ENCODE measurements around the gene OR7A10. TPM values are rescaled to one million over a fixed set of nuclear protein-coding genes. Genes with fewer than 3 reads are reported as not detected.
"Not testable (repeated sequence)": the region's sequence is repeated elsewhere in the genome, so short reads cannot be mapped to it uniquely, and the experiment has no call there.

OR7A10 gene
- total and polyA plus RNA-seq, 7 donors = not detected

DNA sequence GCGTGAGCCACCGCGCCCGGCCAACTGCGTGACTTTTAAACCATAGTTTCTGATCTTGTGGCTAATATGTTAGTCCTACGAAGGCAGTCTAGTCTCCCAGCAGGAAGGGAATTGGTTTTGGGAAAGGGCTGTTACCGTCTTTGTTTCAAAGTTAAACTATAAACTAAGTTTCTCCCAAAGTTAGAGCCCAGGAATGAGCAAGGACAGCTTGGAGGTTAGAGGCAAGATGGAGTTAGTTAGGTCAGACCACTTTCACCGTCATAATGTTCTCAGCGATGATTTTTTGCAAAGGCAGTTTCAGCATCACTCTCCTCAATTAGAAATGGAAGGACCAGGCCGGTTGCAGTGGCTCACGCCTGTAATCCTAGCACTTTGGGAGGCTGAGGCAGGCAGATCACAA, 52.7 kb downstream of the OR7A10 start:
- H3K36me3 ChIP-seq = no peaks in the 10 kb centered on the region
- intact Hi-C loops (cut with DNase I) = no loop called here
- H3K27ac ChIP-seq = no peak overlapping the region
- no peak for TF ChIP-seq EP300 (IDR thresholded peaks at IDR 0.05)
- TF ChIP-seq, protein P1, sequence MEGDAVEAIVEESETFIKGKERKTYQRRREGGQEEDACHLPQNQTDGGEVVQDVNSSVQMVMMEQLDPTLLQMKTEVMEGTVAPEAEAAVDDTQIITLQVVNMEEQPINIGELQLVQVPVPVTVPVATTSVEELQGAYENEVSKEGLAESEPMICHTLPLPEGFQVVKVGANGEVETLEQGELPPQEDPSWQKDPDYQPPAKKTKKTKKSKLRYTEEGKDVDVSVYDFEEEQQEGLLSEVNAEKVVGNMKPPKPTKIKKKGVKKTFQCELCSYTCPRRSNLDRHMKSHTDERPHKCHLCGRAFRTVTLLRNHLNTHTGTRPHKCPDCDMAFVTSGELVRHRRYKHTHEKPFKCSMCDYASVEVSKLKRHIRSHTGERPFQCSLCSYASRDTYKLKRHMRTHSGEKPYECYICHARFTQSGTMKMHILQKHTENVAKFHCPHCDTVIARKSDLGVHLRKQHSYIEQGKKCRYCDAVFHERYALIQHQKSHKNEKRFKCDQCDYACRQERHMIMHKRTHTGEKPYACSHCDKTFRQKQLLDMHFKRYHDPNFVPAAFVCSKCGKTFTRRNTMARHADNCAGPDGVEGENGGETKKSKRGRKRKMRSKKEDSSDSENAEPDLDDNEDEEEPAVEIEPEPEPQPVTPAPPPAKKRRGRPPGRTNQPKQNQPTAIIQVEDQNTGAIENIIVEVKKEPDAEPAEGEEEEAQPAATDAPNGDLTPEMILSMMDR (IDR thresholded peaks at IDR 0.05) = no peak
- TF ChIP-seq POLR2AphosphoS5 (IDR thresholded peaks at IDR 0.05) = no peak
- no peak for TF ChIP-seq POLR2A (IDR thresholded peaks at IDR 0.05)
- H3K4me1 ChIP-seq = no peaks in the 10 kb centered on the region
- H3K9me3 ChIP-seq = peaks cover 0 to 7% (median 0%) of the 10 kb centered on the region in 4 donors
- no peaks in the 10 kb centered on the region for H3K27me3 ChIP-seq
- H3K4me3 ChIP-seq = no peak overlapping the region
- 90 to 95% methylated on average over 11 of the region's 11 CpGs for WGBS, 2 donors
- DNase-seq = no peak

DNA sequence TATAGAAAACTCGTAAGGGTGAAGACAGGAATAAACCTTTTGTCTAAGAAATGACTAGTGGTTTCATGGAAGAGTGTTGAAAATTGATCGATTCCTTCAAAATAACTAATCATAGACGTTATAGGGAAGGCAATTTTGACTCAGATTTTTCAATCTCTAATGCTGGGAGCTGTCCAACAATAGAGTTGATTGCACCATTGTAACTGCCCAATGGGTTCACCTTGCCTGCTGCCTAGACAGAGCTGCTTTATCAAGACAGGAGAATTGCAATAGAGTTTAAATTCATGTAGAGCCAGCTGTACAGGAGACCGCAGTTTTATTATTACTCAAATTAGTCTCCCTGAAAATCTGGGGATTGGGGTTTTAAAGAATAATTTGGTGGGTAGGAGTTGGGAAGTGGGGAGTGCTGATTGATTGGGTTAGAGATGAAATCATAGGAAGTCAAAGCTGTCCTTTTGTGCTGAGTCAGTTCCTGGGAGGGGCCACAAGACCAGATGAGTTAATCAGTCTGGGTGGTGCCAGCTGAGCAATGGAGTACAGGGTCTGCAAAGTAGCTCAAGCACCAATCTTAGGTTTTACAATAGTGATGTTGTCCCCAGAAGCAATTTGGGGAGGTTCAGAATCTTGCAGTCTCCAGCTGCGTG, 53.5 kb downstream of the OR7A10 start:
- TF ChIP-seq POLR2AphosphoS5 (IDR thresholded peaks at IDR 0.05) (no peak), POLR2A (IDR thresholded peaks at IDR 0.05) (no peak), EP300 (IDR thresholded peaks at IDR 0.05) (no peak)
- TF ChIP-seq, protein P1 (IDR thresholded peaks at IDR 0.05) = no peak
- no peak for DNase-seq
- Histone ChIP-seq H3K4me3 (no peak overlapping the region), H3K27me3 (no peaks in the 10 kb centered on the region), H3K9me3 (peaks cover 0 to 7% (median 0%) of the 10 kb centered on the region in 4 donors), H3K36me3 (no peaks in the 10 kb centered on the region), H3K27ac (no peak overlapping the region), H3K4me1 (no peaks in the 10 kb centered on the region)
- WGBS, 2 donors = 80 to 87% methylated on average over 5 of the region's 5 CpGs
- intact Hi-C loops (cut with DNase I) = no loop called here

DNA sequence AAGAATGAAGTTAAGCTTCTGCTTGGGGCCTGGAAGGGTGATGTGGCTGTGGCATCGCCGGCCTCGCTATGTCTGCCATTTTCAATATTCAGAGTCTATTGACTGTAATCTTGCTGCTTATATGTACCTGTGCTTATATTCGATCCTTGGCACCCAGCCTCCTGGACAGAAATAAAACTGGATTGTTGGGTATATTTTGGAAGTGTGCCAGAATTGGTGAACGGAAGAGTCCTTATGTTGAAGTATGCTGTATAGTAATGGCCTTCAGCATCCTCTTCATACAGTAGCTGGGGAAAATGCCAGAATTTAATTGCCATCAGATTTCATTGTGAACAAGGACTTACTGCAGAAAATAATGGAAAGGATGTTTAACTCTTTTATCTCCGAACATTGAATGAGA, 56.5 kb downstream of the OR7A10 start:
- H3K4me1 ChIP-seq; H3K27me3 ChIP-seq; H3K4me3 ChIP-seq; intact Hi-C loops (cut with DNase I); DNase-seq; H3K36me3 ChIP-seq; H3K9me3 ChIP-seq; H3K27ac ChIP-seq: not testable (repeated sequence)
- WGBS, 2 donors = 65 to 85% methylated on average over 6 of the region's 6 CpGs

Small RNA genes lying within 50 kb of the gene (small RNA-seq; reads per million reads assigned to genes)
- 0 reads per million in 3 donors for gene AC005255.1
- 0 reads per million in 3 donors for gene OR7A18P

Other genes with a start within 250 kb of the OR7A10 start
- not detected for gene ADGRE3, start 174.1 kb downstream of the OR7A10 start, total RNA-seq
- gene ADGRE3, start 174.1 kb downstream of the OR7A10 start, polyA plus RNA-seq = under 1 TPM in 1 of 3 donors, not detected in 2; 0.04 TPM
- 10 to 100 TPM; 27.2 to 55.4 (median 46.1) TPM for gene ZNF333, start 158.9 kb downstream of the OR7A10 start, total RNA-seq
- gene ZNF333, start 158.9 kb downstream of the OR7A10 start, polyA plus RNA-seq = 1 to 10 TPM; 1.8 to 8.6 (median 3.6) TPM
- gene ADGRE2, start 70.4 kb downstream of the OR7A10 start, total RNA-seq = 1 to 10 TPM in 2 of 4 donors, under 1 TPM in 2; 0.49 to 2.0 (median 1.2) TPM
- gene ADGRE2, start 70.4 kb downstream of the OR7A10 start, polyA plus RNA-seq = 1 to 10 TPM; 1.8 to 3.6 (median 2.8) TPM
- not detected for gene OR7A5, start 13.7 kb downstream of the OR7A10 start, total RNA-seq
- not detected for gene OR7A5, start 13.7 kb downstream of the OR7A10 start, polyA plus RNA-seq
- under 1 TPM in 2 of 4 donors, not detected in 2; under 0.01 TPM for gene OR7C1, start 13.7 kb downstream of the OR7A10 start, total RNA-seq
- gene OR7C1, start 13.7 kb downstream of the OR7A10 start, polyA plus RNA-seq = under 1 TPM in 1 of 3 donors, not detected in 2; under 0.01 TPM
- not detected for gene OR7A17, start 37.2 kb upstream of the OR7A10 start, total RNA-seq
- gene OR7A17, start 37.2 kb upstream of the OR7A10 start, polyA plus RNA-seq = not detected
- gene OR7C2, start 92.6 kb upstream of the OR7A10 start, total RNA-seq = not detected
- gene OR7C2, start 92.6 kb upstream of the OR7A10 start, polyA plus RNA-seq = not detected
- gene SLC1A6, start 130.9 kb upstream of the OR7A10 start, total RNA-seq = not detected
- under 1 TPM in 1 of 3 donors, not detected in 2; 0.06 TPM for gene SLC1A6, start 130.9 kb upstream of the OR7A10 start, polyA plus RNA-seq
- gene CASP14, start 200.6 kb upstream of the OR7A10 start, total RNA-seq = not detected
- not detected for gene CASP14, start 200.6 kb upstream of the OR7A10 start, polyA plus RNA-seq
- not detected for gene OR1I1, start 233.3 kb upstream of the OR7A10 start, total RNA-seq
- gene OR1I1, start 233.3 kb upstream of the OR7A10 start, polyA plus RNA-seq = not detected

Measured in sigmoid colon (tissue), 7 donors.